Astrocyte of the spinal cord (primary cell): ENCODE data around the gene ZNF189.
A peak's percentile ranks its signal among the peaks of the same experiment; 100 is the strongest.

Source experiments
- DNase-seq: peaks from one replicate; pipeline ENCODE4 v3.0.0; 2011; ENCODE audit warnings: low read depth, low spot score
- H3K4me3 ChIP-seq: 2 replicates; pipeline ENCODE4 v1.5.1; 2011; ENCODE audit warnings: low read depth, mild to moderate bottlenecking, low read length, moderate library complexity
- CTCF ChIP-seq: IDR thresholded peaks from 2 replicates; pipeline ENCODE4 v1.5.1; 2012; ENCODE audit warnings: low read depth, mild to moderate bottlenecking, low read length, inconsistent platforms
- in situ Hi-C: cut with HindIII; loops from 2 replicates; pipeline ENCODE4 v1.10.0; 2017; ENCODE audit warnings: low sequenced_read_pairs

ZNF189 gene

DNA sequence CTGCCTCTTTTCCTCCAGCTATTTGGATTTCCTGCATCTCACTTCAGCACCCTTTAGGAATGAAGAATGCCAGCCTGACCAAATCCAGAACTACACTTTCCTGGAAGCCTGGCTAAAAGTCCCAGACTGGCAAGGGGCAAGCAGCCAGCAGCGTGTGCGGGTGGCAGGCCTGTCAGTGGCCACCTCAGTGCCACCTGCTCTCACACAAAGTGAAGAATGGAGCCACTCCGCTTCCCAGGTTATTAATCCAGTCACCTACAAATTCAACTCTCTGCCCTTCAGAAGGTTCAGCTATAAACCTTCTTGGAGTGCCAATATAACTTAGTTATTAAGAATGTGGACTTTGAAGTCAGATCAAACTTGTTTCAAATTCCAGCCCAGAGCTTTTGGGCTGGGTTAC, 43.7 kb downstream of the ZNF189 start:
- in situ Hi-C loops, result no loop called here
- no peak overlapping the region for H3K4me3 ChIP-seq
- no peak for DNase-seq
- TF ChIP-seq CTCF, result no peak

GRCh38 chr9:101442736-101443135, 44.1 kb downstream of the ZNF189 start:
- in situ Hi-C loops, result no loop called here
- H3K4me3 ChIP-seq, result no peak overlapping the region
- no peak for DNase-seq
- no peak for TF ChIP-seq CTCF

DNA sequence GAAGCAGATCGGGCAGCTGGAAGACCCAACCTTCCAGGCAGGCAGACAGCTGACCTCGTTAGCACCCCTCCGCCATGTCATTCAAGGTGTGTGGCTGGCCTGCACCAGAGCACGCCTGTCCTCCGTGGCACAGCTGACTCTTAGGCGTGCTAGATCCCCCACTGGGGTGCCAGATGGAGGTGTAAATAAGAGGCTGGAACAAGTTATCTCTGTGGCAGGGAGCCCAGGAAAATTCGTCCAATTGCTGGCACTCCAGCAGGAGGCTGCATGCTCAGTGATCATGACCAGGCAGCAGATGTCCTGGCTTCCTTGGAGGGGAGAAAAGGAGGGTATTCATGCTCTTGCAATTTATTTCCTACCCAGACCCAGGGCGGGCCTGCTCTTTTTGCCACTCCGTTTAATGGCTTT, 44.7 kb downstream of the ZNF189 start:
- in situ Hi-C loops, result no loop called here

DNA sequence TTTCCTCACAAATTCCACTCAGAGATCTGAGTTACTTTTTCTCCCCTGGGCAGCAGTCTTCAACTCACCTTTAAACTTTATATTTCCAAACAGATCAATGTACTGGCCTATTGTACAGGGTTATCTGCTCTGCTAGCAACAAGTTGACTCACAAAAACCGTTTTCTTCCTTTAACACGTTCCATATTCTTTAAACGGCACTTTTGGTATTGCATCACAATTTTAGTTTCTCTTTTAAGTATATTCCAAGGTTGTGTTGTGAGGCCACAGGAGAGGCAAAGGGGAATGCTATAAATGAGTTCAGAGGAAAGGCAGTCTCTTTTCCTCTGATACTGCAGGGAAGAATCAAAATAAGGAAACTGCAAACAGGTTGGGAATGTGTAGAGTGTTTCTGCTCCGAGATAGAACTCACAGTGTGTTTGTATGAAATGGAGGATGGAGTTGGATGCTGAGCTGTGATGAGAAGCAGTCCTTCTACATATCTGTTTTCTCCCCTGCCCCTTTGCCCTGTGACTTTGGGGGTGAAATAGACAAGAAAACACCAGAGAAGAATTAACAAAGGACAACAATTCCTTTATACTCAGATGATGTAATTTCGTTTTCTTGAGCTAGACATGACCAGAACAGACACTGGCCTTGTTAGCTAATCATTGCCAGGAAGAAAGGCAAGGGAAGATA, 46.8 kb downstream of the ZNF189 start:
- no peak overlapping the region for H3K4me3 ChIP-seq
- TF ChIP-seq CTCF, result no peak
- DNase-seq, result peak; percentile 20
- in situ Hi-C loops, result no loop called here

More for the DNA sequence above, 44.7 kb downstream of the ZNF189 start:
- DNase-seq, result no peak
- TF ChIP-seq CTCF, result no peak
- H3K4me3 ChIP-seq, result no peak overlapping the region

DNA sequence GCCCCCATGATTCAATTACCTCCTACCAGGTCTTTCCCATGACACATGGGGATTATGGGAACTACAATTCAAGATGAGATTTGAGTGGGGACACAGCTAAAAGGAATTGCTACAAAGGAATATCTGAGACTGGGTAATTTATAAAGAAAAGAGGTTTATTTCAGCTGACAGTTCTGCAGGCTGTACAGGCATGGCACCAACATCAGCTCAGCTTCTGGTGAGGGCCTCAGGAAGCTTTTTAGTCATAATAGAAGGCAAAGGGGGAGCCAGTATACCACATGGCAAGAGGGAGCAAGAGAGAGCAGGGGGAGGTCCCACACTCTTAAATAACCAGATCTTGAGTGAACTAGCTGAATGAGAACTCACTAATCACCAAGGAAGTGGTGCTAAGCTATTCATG, 48.1 kb downstream of the ZNF189 start:
- no peak overlapping the region for H3K4me3 ChIP-seq
- no peak for TF ChIP-seq CTCF
- in situ Hi-C loops, result no loop called here
- DNase-seq, result no peak

- no peak overlapping the region for H3K4me3 ChIP-seq
- in situ Hi-C loops, result no loop called here
- no peak for DNase-seq
- no peak for TF ChIP-seq CTCF
Observed at GRCh38 chr9:101448680-101449070, 50.0 kb downstream of the ZNF189 start.
